ENCODE measurements around the gene GABBR2.

GABBR2 gene

DNA sequence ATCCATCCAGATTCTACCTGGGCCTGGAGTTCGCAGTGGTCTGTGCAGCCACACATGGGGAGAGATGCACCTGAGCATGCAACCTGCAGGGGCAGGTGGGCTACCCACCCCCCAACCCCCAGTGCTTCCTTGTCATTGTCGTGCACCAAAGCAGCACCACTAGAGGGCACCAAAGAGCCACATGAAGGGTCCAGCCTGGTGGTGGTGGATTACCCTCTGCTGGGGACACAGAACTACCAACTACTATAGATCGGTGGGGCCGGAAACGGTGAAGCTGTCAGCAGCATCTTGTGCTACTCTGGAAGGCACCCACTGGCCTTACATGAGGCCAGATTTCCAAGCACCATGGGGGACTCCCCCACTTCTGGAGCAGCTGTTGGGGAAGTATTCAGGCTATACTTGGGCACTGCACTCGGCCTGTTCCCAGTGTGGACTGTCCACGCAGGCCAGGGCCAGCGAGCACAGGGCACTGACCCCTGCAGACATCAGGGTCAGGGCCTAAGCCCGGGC lies 393.1 kb downstream of the GABBR2 start:
- TF ChIP-seq ZFX (IDR thresholded peaks at IDR 0.05), result no peak
- TF ChIP-seq, protein P1, sequence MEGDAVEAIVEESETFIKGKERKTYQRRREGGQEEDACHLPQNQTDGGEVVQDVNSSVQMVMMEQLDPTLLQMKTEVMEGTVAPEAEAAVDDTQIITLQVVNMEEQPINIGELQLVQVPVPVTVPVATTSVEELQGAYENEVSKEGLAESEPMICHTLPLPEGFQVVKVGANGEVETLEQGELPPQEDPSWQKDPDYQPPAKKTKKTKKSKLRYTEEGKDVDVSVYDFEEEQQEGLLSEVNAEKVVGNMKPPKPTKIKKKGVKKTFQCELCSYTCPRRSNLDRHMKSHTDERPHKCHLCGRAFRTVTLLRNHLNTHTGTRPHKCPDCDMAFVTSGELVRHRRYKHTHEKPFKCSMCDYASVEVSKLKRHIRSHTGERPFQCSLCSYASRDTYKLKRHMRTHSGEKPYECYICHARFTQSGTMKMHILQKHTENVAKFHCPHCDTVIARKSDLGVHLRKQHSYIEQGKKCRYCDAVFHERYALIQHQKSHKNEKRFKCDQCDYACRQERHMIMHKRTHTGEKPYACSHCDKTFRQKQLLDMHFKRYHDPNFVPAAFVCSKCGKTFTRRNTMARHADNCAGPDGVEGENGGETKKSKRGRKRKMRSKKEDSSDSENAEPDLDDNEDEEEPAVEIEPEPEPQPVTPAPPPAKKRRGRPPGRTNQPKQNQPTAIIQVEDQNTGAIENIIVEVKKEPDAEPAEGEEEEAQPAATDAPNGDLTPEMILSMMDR (conservative IDR thresholded peaks at IDR 0.05), result peak; percentile 98

GRCh38 chr9:98315067-98315453 lies 393.7 kb downstream of the GABBR2 start:
- no peak for TF ChIP-seq ZFX (IDR thresholded peaks at IDR 0.05)
- TF ChIP-seq, protein P1 (conservative IDR thresholded peaks at IDR 0.05), result no peak
- H3K27ac ChIP-seq, result no peak overlapping the region

More for the DNA sequence above, 393.1 kb downstream of the GABBR2 start:
- H3K27ac ChIP-seq, result no peak overlapping the region

DNA sequence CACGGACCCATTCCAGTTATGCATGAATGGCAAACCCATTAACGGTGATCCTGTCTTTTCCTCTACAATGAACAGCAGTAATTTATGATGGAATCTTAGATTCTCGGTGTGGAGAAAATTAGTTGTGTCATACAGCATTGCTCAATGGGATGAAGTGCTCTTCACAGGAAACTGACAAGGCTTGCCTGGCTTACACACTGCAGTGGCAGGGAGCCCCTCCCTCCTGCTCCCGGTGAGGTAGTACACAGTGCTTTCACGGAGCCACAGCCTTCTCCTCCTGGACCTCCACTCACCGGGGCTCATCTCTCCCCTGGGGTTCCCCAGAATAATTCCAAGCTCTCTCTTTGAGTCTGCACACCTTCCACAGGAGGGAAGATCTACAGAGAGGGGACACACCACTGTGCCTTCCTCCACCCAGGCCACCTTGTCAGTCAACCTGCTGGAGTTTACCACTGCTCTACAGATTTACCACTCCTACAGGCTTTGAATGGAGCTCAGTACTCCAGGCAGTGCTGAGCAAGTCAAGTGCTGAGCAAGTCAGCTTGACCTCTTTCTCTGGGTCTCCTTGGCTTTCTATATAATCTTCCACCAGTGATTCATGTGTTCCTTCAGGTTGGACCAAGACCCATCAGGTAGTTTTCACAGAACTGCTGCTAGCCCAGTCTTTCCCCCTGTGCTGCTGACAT lies 394.2 kb downstream of the GABBR2 start:
- no peak overlapping the region for H3K27ac ChIP-seq
- TF ChIP-seq, protein P1 (conservative IDR thresholded peaks at IDR 0.05), result no peak

DNA sequence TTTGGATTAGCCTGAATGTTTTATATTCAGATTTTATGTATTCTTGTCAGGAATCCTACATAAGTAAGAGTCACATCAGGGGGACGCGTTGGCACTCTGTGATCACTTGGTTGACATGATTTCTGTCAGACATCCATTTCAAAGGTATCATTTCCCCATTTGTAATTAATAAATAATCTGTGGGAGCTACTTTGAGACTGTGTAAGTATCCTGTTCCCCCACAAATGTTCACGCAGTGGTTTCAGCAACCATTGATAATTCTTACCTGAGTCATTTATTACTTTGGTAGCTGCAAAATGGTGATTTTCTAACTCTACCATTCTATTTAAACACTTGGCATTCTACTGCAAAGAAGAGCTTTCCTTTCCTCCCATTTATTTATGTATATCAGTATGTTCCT lies 396.4 kb downstream of the GABBR2 start:
- no peak for TF ChIP-seq ZFX (IDR thresholded peaks at IDR 0.05)
- TF ChIP-seq, protein P1 (conservative IDR thresholded peaks at IDR 0.05), result no peak

GRCh38 chr9:98311541-98311940 lies 397.2 kb downstream of the GABBR2 start:
- no peak for TF ChIP-seq ZFX (IDR thresholded peaks at IDR 0.05)
- TF ChIP-seq, protein P1 (conservative IDR thresholded peaks at IDR 0.05), result no peak
- no peak overlapping the region for H3K27ac ChIP-seq

More for the DNA sequence above, 396.4 kb downstream of the GABBR2 start:
- no peak overlapping the region for H3K27ac ChIP-seq

DNA sequence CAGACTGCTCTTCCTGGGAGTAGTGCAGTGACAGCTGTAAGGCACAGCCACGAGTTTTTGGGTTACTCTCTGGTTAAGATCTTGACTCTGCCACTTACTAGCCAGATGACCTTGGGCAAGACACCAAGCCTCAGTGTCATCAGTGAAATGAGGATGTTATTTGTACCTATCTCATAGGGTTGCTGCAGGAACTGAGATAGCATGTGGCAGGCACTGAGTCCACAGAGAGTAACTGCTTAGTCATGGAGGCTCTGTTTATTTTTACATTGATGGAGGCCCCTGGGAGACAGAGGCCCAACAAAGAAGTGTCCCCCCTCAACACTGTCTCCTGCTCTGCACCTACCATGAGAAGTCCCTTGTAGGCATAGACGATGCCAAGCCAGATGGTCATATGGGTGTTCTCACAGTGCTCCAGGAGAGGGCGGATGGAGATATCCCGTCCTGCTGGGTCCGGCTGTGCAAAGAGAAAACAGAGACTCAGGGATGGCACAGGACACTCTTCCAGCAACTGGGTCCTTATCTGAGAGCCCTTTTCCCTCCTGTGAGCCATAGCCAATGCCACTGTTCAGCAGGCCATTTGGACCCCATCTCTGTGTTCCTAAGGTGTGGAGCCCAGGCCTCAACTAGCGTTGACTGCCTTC lies 397.9 kb downstream of the GABBR2 start:
- TF ChIP-seq, protein P1 (conservative IDR thresholded peaks at IDR 0.05), result no peak
- no peak for TF ChIP-seq ZFX (IDR thresholded peaks at IDR 0.05)
- H3K27ac ChIP-seq, result no peak overlapping the region

DNA sequence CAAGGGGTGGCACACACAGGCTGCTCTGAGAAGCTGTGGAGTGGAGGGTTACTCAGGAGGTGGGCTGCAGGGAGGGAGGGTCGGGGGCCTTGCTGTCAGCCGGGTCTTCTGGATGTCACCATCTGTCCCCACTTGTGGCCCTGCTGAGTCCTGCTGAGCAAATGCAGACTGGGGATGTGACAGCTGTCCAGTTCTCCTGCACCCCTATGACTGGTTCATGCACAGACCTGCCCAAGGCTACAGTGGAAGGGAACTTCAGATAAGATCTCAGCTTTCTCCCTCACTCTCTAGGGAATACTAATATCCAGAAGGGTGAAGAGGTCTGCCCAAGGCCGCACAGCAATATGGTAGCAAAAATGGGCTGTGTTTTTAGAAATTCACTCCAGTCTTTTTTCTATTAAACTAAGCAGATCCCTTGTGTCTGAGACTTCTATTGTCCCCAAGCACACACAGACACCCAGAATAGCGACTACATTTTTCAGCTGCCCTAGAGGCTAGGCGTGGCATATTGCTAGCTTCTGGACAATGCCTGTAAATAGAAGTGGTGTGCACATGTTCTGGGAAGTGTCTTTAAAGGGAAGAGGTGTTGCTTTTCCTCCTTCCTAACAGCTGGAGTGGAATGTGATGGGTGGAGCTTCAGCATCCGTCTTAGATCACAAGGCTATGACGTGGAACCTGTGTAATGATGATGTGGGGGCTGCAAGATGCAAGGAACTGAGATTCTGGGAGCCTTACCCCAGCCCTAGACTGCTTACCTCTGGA lies 402.2 kb downstream of the GABBR2 start:
- TF ChIP-seq, protein P1 (conservative IDR thresholded peaks at IDR 0.05), result no peak
- no peak for TF ChIP-seq ZFX (IDR thresholded peaks at IDR 0.05)
- no peak overlapping the region for H3K27ac ChIP-seq
